Memory B cell (primary cell): ENCODE measurements around the gene CHN2.

Experiments
- ATAC-seq: fragments of 150-1000 bp; cut with Tn5 transposase; 2 replicates; pipeline ENCODE4 v1.10.0; 2021; ENCODE audit warnings: low read depth, mild to moderate bottlenecking, moderate library complexity
- DNase-seq, 2 donors: peaks; one replicate each; pipeline ENCODE4 v3.0.0; 2022; ENCODE audit warnings: low spot score in 2 of 2
- H3K27ac Mint-ChIP-seq: one replicate; pipeline ENCODE4 v1.8.0; 2022; ENCODE audit warnings: mild to moderate bottlenecking, moderate library complexity, mixed read lengths
- H3K27me3 Mint-ChIP-seq: one replicate; pipeline ENCODE4 v1.8.0; 2022; ENCODE audit warnings: mixed read lengths
- H3K36me3 Mint-ChIP-seq: one replicate; pipeline ENCODE4 v1.8.0; 2022; ENCODE audit warnings: mild to moderate bottlenecking, mixed read lengths
- H3K4me1 Mint-ChIP-seq: one replicate; pipeline ENCODE4 v1.8.0; 2022; ENCODE audit warnings: mixed read lengths
- H3K4me3 Mint-ChIP-seq: one replicate; pipeline ENCODE4 v1.8.0; 2022; ENCODE audit warnings: mild to moderate bottlenecking, moderate library complexity, mixed read lengths
- H3K9me3 Mint-ChIP-seq: one replicate; pipeline ENCODE4 v1.8.0; 2022; ENCODE audit warnings: mixed read lengths

The CHN2 gene

DNA sequence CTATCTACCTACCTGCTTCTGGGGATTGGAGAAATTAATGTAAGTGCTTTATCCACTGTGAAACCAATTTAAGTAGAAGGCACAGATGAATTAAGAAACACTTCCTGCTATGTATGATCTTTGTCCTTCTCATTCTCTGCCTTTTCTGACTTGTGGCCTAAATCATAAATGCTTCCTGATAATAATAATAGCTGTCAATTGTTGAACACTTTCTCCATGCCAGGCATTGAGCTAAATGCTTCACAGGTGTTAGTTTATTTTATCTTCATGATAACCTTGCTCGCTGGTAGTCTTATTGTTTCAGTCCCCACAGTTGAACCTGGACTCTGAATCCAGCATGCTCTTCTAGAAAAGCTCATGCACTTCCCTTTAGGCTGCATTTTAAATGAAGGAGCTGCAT is 75.4 kb downstream of the CHN2 start:
- Mint-ChIP-seq H3K36me3 (no peaks in the 10 kb centered on the region), H3K9me3 (peaks cover 4% of the 10 kb centered on the region), H3K4me3 (no peak overlapping the region), H3K27me3 (peaks cover 2% of the 10 kb centered on the region), H3K27ac (no peak overlapping the region), H3K4me1 (peaks cover 2% of the 10 kb centered on the region)
- DNase-seq (no peak), ATAC-seq (no peak)

DNA sequence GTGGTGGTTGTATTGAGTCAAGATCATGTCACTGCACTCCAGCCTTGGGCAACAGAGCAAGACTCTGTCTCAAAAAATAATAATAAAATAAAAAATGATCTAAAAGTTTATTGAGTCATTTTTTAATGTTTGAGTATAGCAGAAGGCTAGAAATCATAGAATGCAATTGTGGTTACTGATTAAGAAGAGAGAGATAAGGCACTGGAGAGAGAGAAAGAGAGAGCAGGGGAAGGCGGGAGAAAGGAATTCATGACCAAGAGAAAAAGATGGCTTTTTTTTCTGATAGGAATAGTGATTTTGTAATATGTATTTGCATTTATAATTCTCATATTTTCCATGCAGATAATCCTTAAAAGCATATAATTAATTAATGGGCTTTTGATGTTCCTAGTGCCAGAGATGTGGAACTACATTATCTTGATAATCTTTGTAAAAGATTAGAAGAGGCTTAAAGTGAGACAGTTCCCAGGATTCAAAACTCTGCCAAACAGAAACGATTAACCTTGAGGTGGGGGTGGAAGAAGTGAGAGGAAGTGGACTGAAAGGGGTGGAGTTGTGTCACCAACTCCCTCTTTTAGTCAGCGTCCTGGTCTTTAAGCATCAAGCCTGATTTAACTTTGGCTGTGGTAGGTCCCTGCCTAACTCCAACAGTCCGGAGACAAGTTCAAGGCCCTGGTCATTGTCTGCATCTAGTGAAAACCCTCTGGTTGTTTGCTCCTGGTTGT is 76.2 kb downstream of the CHN2 start:
- DNase-seq, result no peak
- peaks cover 2% of the 10 kb centered on the region for H3K27me3 Mint-ChIP-seq
- peaks cover 2% of the 10 kb centered on the region for H3K4me1 Mint-ChIP-seq
- no peaks in the 10 kb centered on the region for H3K36me3 Mint-ChIP-seq
- H3K9me3 Mint-ChIP-seq, result peaks cover 4% of the 10 kb centered on the region
- H3K27ac Mint-ChIP-seq, result no peak overlapping the region
- ATAC-seq, result no peak
- H3K4me3 Mint-ChIP-seq, result no peak overlapping the region

DNA sequence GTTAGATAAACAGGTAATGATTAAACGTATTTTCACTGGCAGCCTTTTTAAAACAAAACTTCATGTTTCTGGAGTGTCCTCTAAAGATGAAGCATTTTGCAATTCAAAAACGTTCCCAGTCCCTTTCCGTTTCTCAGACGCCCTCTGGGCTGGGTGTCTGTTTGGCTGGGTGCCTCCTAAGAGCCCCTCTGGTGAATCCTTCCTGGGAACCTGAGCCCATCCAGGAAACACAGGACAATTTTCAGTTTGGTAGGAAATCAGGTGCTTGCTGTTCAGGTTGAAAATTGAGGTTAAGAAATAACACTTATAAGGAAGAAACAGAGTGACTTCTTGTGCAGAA is 76.7 kb downstream of the CHN2 start:
- Mint-ChIP-seq H3K4me1 (peaks cover 4% of the 10 kb centered on the region), H3K27me3 (peaks cover 4% of the 10 kb centered on the region), H3K36me3 (no peaks in the 10 kb centered on the region), H3K9me3 (peaks cover 4% of the 10 kb centered on the region), H3K4me3 (no peak overlapping the region), H3K27ac (no peak overlapping the region)
- DNase-seq (no peak), ATAC-seq (no peak)

DNA sequence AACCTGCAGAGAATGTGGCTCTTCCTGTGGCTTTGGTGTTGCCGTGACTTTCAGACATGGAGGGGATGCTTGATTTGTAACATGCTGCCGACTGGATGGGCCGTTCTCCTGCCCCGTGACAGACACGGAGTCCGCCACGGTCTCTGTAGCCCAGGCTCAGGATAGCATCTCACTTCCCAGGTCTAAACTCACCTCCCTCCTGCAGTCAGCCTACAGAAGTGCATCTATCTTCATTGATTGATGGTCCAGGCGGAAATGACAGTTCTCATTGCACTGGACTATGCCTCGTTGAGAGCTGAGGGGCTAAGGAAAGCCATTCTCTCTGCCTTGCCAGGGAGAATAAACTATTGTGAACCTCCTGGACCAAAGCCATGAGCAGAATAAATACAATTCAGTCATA is 77.5 kb downstream of the CHN2 start:
- H3K36me3 Mint-ChIP-seq, result no peaks in the 10 kb centered on the region
- peaks cover 4% of the 10 kb centered on the region for H3K4me1 Mint-ChIP-seq
- ATAC-seq (no peak), DNase-seq (no peak)
- H3K4me3 Mint-ChIP-seq, result no peak overlapping the region
- no peak overlapping the region for H3K27ac Mint-ChIP-seq
- peaks cover 4% of the 10 kb centered on the region for H3K9me3 Mint-ChIP-seq
- H3K27me3 Mint-ChIP-seq, result peaks cover 4% of the 10 kb centered on the region

DNA sequence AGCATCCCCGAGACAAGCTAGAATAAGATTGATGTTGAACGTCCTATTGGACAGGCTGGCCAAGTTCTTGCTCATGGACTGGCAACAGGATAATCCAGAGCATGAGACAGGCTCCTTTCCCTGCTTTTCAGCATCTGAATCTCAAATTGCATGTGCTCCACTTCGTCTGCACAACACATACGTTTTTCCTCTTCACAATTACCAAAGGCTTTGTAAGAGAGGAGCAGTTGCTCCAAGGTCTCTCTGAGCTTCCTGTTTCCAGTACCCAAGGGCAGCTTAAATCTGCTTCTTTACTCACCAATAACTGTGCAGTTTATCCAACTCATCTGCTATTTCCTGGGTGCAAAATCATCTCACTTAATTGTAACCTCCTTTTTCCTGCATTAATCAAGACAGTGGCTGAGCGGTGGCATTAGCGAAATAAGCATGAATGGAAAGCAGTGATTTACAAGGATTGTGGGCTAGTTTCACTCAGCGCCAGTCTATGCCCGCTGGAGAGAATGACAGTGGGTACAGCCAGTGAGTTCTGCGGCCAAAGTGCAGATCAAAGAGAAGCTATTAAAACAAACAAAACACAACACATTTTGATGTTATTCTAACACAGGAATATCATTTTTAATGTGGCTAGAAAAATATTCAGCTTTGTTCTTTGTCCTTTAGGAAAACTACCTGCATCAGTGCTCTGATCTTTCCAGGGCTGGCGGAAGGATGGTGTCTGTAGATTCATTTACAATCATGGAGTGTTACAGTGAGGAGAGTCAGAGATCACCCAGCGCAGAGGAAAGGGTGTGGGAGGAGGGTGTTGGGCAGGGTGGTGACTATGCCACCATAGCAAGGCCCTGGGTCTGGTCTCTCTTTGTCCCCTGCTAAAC is 79.8 kb downstream of the CHN2 start:
- Mint-ChIP-seq H3K36me3 (no peaks in the 10 kb centered on the region), H3K9me3 (no peaks in the 10 kb centered on the region), H3K4me1 (peaks cover 4% of the 10 kb centered on the region), H3K27ac (no peak overlapping the region), H3K4me3 (no peak overlapping the region), H3K27me3 (peaks cover 4% of the 10 kb centered on the region)
- no peak for ATAC-seq
- no peak for DNase-seq

DNA sequence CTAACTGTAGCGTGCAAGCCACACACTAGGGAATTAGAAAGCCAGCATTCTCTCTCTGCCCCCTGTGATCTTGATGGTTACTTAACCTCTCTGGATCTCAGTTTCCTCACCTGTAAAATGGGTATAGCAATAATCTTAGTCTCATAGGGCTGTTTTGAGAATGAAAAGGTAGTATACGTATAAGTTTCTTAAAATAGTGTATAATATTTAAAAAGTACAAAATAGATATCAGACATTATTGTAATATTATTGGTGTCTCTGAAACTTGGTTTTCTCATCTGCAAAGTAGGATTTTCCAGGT is 80.4 kb downstream of the CHN2 start:
- Mint-ChIP-seq H3K4me1 (peaks cover 4% of the 10 kb centered on the region), H3K36me3 (no peaks in the 10 kb centered on the region), H3K4me3 (no peak overlapping the region), H3K27ac (no peak overlapping the region), H3K9me3 (no peaks in the 10 kb centered on the region), H3K27me3 (peaks cover 9% of the 10 kb centered on the region)
- DNase-seq, result no peak
- no peak for ATAC-seq

DNA sequence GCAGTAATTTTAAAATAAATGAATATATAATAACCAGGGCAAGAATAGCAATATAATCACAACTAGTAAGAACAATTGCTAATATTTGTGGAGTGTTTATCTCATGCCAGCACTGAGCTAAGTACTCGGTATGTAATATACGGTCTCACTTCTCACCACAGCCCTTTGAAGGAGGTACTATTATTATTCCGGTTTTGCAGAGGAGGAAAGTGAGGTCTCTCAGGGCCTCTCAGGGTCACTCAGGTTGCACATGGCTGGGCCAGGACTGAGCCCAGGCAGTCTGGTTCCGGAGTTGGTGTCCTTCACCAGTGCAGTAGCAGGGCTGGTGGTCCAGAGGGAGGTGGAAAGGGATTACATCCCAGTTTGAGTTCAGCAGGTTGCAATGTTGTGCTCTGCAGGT is 80.9 kb downstream of the CHN2 start:
- DNase-seq, result no peak
- Mint-ChIP-seq H3K4me1 (peaks cover 4% of the 10 kb centered on the region), H3K27ac (no peak overlapping the region), H3K27me3 (peaks cover 9% of the 10 kb centered on the region), H3K9me3 (no peaks in the 10 kb centered on the region), H3K36me3 (no peaks in the 10 kb centered on the region), H3K4me3 (no peak overlapping the region)
- no peak for ATAC-seq

DNA sequence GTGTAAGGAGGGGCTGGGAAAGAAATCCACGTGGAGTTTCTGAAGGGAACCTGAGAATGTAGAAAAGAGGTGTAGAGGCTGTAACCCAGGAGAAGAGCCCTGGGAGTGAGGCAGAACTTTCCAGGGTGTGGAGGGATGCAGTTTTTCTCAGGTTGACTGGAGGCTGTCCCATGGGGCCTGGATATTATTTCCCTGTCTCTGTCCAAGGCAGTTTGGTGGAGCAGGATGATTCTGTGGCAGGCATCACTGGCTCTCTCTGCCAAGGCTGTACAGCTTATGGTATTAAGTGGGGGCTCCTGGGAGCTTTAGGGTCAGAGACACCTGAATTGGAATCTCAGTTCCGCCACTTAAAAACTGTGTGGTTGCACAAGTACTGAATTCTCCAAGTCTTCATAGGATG is 81.6 kb downstream of the CHN2 start:
- DNase-seq, result no peak
- Mint-ChIP-seq H3K27me3 (peaks cover 9% of the 10 kb centered on the region), H3K27ac (no peak overlapping the region), H3K4me1 (peaks cover 2% of the 10 kb centered on the region), H3K4me3 (no peak overlapping the region), H3K9me3 (no peaks in the 10 kb centered on the region), H3K36me3 (no peaks in the 10 kb centered on the region)
- no peak for ATAC-seq

DNA sequence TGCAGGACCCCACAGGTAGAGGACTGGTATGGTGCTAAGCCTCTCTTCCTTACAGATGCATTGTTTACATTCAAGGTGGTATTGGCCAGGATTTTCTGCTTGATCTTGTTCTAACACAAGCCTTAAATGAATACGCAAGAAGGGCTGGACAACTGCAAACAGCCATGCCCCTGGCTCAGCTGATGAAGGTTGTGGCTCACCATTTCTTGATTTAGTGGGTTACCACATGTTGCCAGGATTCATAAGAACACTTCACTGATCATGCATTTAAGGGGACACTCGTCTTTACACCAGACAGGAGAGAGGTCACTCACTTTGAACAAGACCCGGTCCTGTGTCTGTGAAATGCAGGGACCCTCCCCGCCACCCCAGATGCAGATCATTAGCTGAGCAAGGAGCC is 82.2 kb downstream of the CHN2 start:
- Mint-ChIP-seq H3K4me3 (no peak overlapping the region), H3K4me1 (peaks cover 2% of the 10 kb centered on the region), H3K27me3 (peaks cover 9% of the 10 kb centered on the region), H3K9me3 (no peaks in the 10 kb centered on the region), H3K27ac (no peak overlapping the region), H3K36me3 (no peaks in the 10 kb centered on the region)
- ATAC-seq, result no peak
- no peak for DNase-seq

DNA sequence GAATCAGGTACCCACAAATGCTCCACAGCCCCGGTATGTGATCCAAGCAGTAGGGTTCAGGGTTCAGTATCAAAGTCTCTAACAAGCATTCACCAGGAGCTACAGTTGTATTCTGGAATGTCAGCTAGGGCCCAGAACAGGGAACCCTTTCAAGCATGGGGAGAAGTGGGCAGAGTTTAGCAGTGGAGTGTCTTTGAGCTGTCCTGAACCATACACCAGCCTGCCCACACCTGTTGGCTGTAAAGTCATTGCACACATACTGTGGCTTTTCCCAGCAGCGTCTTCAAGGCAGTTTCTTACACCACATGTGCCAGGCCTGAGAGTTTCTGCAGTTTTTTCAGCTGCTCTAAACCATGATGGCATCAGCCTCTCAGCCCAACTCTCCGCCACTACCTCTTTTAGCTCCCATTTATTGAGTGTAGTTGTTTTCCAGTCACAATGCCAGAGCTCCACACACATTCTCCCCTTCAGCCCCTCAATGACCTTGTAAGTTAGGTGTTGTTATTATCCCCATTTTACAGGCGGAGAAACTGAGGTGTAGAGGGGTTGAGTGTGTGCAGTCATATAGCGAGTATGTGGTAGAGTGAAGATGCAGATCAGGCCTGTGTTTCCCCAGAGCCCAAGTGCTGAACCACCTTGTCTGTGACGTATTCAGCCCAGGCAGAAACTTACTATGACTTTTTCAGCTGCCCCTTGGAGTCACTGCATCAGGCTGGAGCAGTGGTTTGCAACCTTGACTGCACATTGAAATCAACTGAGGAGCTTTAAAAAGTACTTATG is 83.1 kb downstream of the CHN2 start:
- Mint-ChIP-seq H3K4me1 (peaks cover 3% of the 10 kb centered on the region), H3K4me3 (no peak overlapping the region), H3K27me3 (peaks cover 9% of the 10 kb centered on the region), H3K9me3 (no peaks in the 10 kb centered on the region), H3K27ac (no peak overlapping the region), H3K36me3 (no peaks in the 10 kb centered on the region)
- no peak for DNase-seq
- peak; percentile 32 for ATAC-seq

DNA sequence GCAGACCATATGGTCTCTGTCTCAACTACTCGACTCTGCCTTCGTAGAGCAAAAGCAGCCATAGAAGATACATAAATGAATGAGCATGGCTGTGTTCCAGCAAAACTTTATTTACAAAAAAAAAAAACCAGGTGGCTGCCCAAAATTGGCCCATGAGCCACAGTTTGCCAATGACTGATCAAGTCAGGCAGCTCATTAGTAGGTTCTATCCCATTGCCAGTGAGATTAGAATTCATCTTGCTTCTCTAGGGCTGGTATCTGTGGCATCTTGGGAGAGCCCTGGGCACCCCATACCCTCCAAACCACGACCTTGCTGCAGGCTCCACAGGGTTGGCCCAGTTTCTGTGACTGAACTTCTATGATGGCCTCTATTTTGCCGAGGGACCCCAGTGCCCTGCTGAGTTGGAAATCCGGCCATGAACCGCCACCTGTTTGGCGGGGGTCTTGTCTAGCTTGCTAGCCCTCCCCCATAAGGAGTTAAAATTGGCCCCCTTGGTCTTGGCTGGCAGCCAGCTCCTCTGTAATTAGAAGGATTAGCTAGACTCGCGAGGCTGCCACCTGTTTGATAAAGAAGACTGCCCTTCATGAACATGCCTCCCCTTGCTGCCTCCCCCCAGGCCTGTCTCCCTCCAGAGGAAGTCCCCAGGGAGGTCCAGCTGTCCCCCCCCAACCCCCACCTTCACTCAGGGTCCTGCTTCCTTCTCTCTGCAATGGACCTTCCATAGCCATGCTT is 83.9 kb downstream of the CHN2 start:
- ATAC-seq (no peak), DNase-seq (no peak)
- no peak overlapping the region for H3K27ac Mint-ChIP-seq
- peaks cover 6% of the 10 kb centered on the region for H3K4me1 Mint-ChIP-seq
- H3K4me3 Mint-ChIP-seq, result no peak overlapping the region
- no peaks in the 10 kb centered on the region for H3K9me3 Mint-ChIP-seq
- H3K36me3 Mint-ChIP-seq, result no peaks in the 10 kb centered on the region
- H3K27me3 Mint-ChIP-seq, result peaks cover 9% of the 10 kb centered on the region

DNA sequence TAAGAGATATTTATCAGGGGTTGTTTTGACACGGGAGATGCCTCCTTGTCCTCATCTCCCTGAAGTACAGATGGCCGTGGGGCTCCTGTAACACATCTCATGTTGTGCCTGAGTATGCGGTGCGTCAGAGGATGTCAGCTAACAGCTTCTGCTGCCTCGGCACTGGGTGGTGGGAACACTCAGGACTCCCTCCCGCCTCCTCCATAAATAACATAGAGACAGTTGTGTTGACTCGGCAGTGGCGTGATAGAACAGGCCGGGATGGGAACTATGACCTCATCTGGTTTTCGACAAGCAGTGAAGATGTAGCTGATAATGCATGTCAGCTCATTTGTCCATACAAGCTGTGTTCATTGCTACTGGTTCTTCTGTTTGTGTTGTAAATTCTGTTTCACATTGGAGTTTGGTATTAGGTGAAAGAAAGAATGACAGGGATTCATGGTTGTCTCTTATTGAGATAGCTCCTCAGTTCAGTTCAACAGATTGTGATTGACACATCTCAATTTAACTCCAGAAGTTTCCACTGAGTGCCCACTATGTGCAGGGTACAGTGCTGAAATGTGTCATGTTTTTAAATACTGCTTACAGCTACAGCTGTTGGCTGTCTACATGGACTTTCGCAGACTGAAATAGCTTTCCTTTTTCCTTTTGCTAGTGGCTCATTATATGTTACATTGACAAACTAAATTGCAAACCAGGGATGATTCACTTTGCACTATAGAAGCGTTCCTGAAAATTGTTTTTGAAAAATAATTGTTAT is 87.4 kb downstream of the CHN2 start:
- no peak for DNase-seq
- peaks cover 7% of the 10 kb centered on the region for H3K27me3 Mint-ChIP-seq

DNA sequence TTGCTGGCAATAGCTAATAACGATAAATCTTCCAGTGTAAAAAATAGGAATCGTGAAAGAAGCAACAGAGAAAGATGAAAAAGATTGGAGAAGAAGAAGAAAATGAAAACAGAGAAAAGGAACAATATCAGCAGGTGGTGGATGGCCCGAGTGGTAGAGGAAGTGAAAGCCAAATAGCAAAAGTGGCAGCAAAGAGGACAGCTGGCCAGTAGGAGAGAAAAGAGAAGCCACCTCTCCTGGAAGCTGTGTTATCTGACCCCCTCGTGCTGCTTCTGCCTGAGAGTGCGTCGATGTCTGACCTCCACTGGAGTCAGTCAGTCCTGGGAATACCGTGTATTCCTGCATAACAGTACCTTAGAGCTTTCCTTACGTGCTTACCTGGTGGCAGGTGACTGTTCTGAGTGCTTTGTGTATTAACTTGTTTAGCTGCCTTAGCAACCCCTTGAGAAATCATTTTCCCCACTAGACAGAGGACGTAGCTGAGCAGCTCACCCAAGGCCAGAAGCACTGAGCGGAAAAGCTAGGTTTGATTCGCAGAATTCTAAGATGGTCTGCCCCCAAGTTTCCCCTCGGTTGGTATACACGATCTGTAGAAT is 88.3 kb downstream of the CHN2 start:
- peak; percentile 77 for ATAC-seq
- peak overlapping the region; percentile 21 for H3K27ac Mint-ChIP-seq
- peak overlapping the region; percentile 43 for H3K4me3 Mint-ChIP-seq
- no peak for DNase-seq
- no peaks in the 10 kb centered on the region for H3K36me3 Mint-ChIP-seq
- H3K9me3 Mint-ChIP-seq, result no peaks in the 10 kb centered on the region
- peaks cover 7% of the 10 kb centered on the region for H3K4me1 Mint-ChIP-seq
- H3K27me3 Mint-ChIP-seq, result peaks cover 7% of the 10 kb centered on the region

More for the DNA sequence above, 87.4 kb downstream of the CHN2 start:
- no peaks in the 10 kb centered on the region for H3K9me3 Mint-ChIP-seq
- H3K4me3 Mint-ChIP-seq, result no peak overlapping the region
- H3K4me1 Mint-ChIP-seq, result peaks cover 7% of the 10 kb centered on the region
- ATAC-seq, result no peak
- H3K27ac Mint-ChIP-seq, result no peak overlapping the region
- H3K36me3 Mint-ChIP-seq, result no peaks in the 10 kb centered on the region
